HAP-1 (cell line): ENCODE results near the gene ZC3H14.

ENCODE experiments used
- DNase-seq, 2 experiments: peaks; one replicate each; pipeline ENCODE4 v3.0.0-alpha.2; 2016 to 2020; ENCODE audit warnings: low spot score in 2 of 2
- H3K27me3 ChIP-seq: fragments of 250-450 bp; sonication (Bioruptor Pico); 2 replicates; pipeline ENCODE4 v1.5.1; 2020; ENCODE audit warnings: low read depth, mild to moderate bottlenecking, moderate library complexity
- H3K36me3 ChIP-seq: fragments of 250-450 bp; sonication (Bioruptor Pico); replicated peaks from 2 replicates; pipeline ENCODE4 v1.5.1; 2020; ENCODE audit warnings: mild to moderate bottlenecking
- H3K4me1 ChIP-seq: fragments of 250-450 bp; sonication (Bioruptor Pico); 2 replicates; pipeline ENCODE4 v1.5.1; 2020; ENCODE audit warnings: mild to moderate bottlenecking
- H3K4me3 ChIP-seq: fragments of 250-450 bp; sonication (Bioruptor Pico); 2 replicates; pipeline ENCODE4 v1.5.1; 2020; ENCODE audit warnings: mild to moderate bottlenecking, moderate library complexity
- H3K9me3 ChIP-seq: fragments of 250-450 bp; sonication (Bioruptor Pico); 2 replicates; pipeline ENCODE4 v1.5.1; 2020; ENCODE audit warnings: mild to moderate bottlenecking, moderate library complexity
- in situ Hi-C: fragments of 300-500 bp; cut with MboI; formaldehyde crosslinking; loops from 3 replicates; pipeline ENCODE4 v1.14.3; 2020; ENCODE audit warnings: low sequenced_read_pairs, inconsistent platforms, mixed read lengths

ZC3H14 gene

GRCh38 chr14:88542857-88543795, 19.7 kb upstream of the ZC3H14 start:
- in situ Hi-C loops, result no loop called here
- H3K9me3 ChIP-seq, result no peaks in the 10 kb centered on the region
- H3K36me3 ChIP-seq, result no peaks in the 10 kb centered on the region
- H3K4me1 ChIP-seq, result no peaks in the 10 kb centered on the region
- no peak overlapping the region for H3K4me3 ChIP-seq
- no peaks in the 10 kb centered on the region for H3K27me3 ChIP-seq
- DNase-seq, result no peak

- Histone ChIP-seq H3K27me3 (no peaks in the 10 kb centered on the region), H3K4me1 (no peaks in the 10 kb centered on the region), H3K9me3 (no peaks in the 10 kb centered on the region), H3K36me3 (no peaks in the 10 kb centered on the region), H3K4me3 (no peak overlapping the region)
- in situ Hi-C loops, result no loop called here
- no peak for DNase-seq
These were observed 17.6 kb upstream of the ZC3H14 start for GRCh38 chr14:88545256-88545655.

GRCh38 chr14:88546621-88547385, 16.0 kb upstream of the ZC3H14 start:
- no peaks in the 10 kb centered on the region for H3K9me3 ChIP-seq
- in situ Hi-C loops, result no loop called here
- no peak overlapping the region for H3K4me3 ChIP-seq
- no peaks in the 10 kb centered on the region for H3K4me1 ChIP-seq
- no peaks in the 10 kb centered on the region for H3K36me3 ChIP-seq
- no peak for DNase-seq
- no peaks in the 10 kb centered on the region for H3K27me3 ChIP-seq

- Histone ChIP-seq H3K36me3 (no peaks in the 10 kb centered on the region), H3K27me3 (no peaks in the 10 kb centered on the region), H3K9me3 (no peaks in the 10 kb centered on the region), H3K4me1 (no peaks in the 10 kb centered on the region), H3K4me3 (no peak overlapping the region)
- in situ Hi-C loops, result no loop called here
- no peak for DNase-seq
These were observed 15.5 kb upstream of the ZC3H14 start for GRCh38 chr14:88547386-88547780.

GRCh38 chr14:88550078-88550477, 12.8 kb upstream of the ZC3H14 start:
- no peaks in the 10 kb centered on the region for H3K9me3 ChIP-seq
- H3K4me3 ChIP-seq, result no peak overlapping the region
- H3K36me3 ChIP-seq, result no peaks in the 10 kb centered on the region; the same call in 1 of the 2 replicates
- in situ Hi-C loops, result no loop called here
- peaks cover 14% of the 10 kb centered on the region for H3K4me1 ChIP-seq
- H3K27me3 ChIP-seq, result peaks cover 3% of the 10 kb centered on the region; the same call in 1 of the 2 replicates
- DNase-seq, result no peak

- H3K9me3 ChIP-seq, result no peaks in the 10 kb centered on the region
- H3K36me3 ChIP-seq, result no peaks in the 10 kb centered on the region; the same call in 1 of the 2 replicates
- H3K27me3 ChIP-seq, result peaks cover 5% of the 10 kb centered on the region
- no peak for DNase-seq
- peaks cover 14% of the 10 kb centered on the region for H3K4me1 ChIP-seq
- in situ Hi-C loops, result no loop called here
- no peak overlapping the region for H3K4me3 ChIP-seq
These were observed 11.6 kb upstream of the ZC3H14 start for GRCh38 chr14:88551094-88551870.

- H3K4me3 ChIP-seq, result no peak overlapping the region
- no peak for DNase-seq
- in situ Hi-C loops, result no loop called here
- H3K36me3 ChIP-seq, result no peaks in the 10 kb centered on the region; the same call in 1 of the 2 replicates
- peaks cover 14% of the 10 kb centered on the region for H3K4me1 ChIP-seq
- no peaks in the 10 kb centered on the region for H3K9me3 ChIP-seq
- peaks cover 10% of the 10 kb centered on the region for H3K27me3 ChIP-seq
These were observed 10.8 kb upstream of the ZC3H14 start for GRCh38 chr14:88551980-88552431.

GRCh38 chr14:88552876-88553275, 10.0 kb upstream of the ZC3H14 start:
- DNase-seq, result no peak
- Histone ChIP-seq H3K27me3 (peaks cover 10% of the 10 kb centered on the region), H3K9me3 (no peaks in the 10 kb centered on the region), H3K4me3 (no peak overlapping the region), H3K36me3 (no peaks in the 10 kb centered on the region; the same call in 1 of the 2 replicates), H3K4me1 (peaks cover 14% of the 10 kb centered on the region)
- in situ Hi-C loops, result no loop called here

GRCh38 chr14:88553886-88554456, 8.9 kb upstream of the ZC3H14 start:
- H3K9me3 ChIP-seq, result no peaks in the 10 kb centered on the region

GRCh38 chr14:88554457-88555286, 8.2 kb upstream of the ZC3H14 start, which contains the start of gene PTPN21:
TSS of gene PTPN21 (minus strand) at chr14:88555007. CDS start at chr14:88550417, 4,590 bp downstream.
- in situ Hi-C loops, result no loop called here

More at GRCh38 chr14:88553886-88554456, 8.9 kb upstream of the ZC3H14 start:
- no peaks in the 10 kb centered on the region; the same call in 1 of the 2 replicates for H3K36me3 ChIP-seq
- no peak for DNase-seq
- peaks cover 10% of the 10 kb centered on the region for H3K27me3 ChIP-seq
- peaks cover 14% of the 10 kb centered on the region for H3K4me1 ChIP-seq
- H3K4me3 ChIP-seq, result peak overlapping the region; percentile 48
- in situ Hi-C loops, result no loop called here

GRCh38 chr14:88556581-88556980, 6.3 kb upstream of the ZC3H14 start:
- Histone ChIP-seq H3K9me3 (no peaks in the 10 kb centered on the region), H3K4me3 (no peak overlapping the region), H3K36me3 (no peaks in the 10 kb centered on the region; the same call in 1 of the 2 replicates), H3K4me1 (peaks cover 14% of the 10 kb centered on the region), H3K27me3 (peaks cover 10% of the 10 kb centered on the region)
- no peak for DNase-seq
- in situ Hi-C loops, result no loop called here

More at GRCh38 chr14:88554457-88555286, 8.2 kb upstream of the ZC3H14 start, which contains the start of gene PTPN21:
- Histone ChIP-seq H3K4me1 (peaks cover 14% of the 10 kb centered on the region), H3K9me3 (no peaks in the 10 kb centered on the region), H3K4me3 (peak within 1 kb of the TSS; percentile 48), H3K27me3 (peaks cover 10% of the 10 kb centered on the region), H3K36me3 (no peaks in the 10 kb centered on the region; the same call in 1 of the 2 replicates)
- peak; percentile 39 to 75 for DNase-seq

- Histone ChIP-seq H3K36me3 (no peaks in the 10 kb centered on the region), H3K9me3 (no peaks in the 10 kb centered on the region), H3K27me3 (peaks cover 8% of the 10 kb centered on the region; the same call in 1 of the 2 replicates), H3K4me3 (no peak overlapping the region), H3K4me1 (peaks cover 11% of the 10 kb centered on the region)
- no peak for DNase-seq
- in situ Hi-C loops, result no loop called here
These were observed 3.0 kb upstream of the ZC3H14 start for GRCh38 chr14:88559852-88560251.
